OCI-M2 (cell line): ENCODE results near the gene HS6ST1.

Experiments used
- DNase-seq: peaks from one replicate; lab custom pipeline; 2025; ENCODE audit not compliant: unreplicated experiment; lab: John Stamatoyannopoulos, UW

The HS6ST1 gene

DNA sequence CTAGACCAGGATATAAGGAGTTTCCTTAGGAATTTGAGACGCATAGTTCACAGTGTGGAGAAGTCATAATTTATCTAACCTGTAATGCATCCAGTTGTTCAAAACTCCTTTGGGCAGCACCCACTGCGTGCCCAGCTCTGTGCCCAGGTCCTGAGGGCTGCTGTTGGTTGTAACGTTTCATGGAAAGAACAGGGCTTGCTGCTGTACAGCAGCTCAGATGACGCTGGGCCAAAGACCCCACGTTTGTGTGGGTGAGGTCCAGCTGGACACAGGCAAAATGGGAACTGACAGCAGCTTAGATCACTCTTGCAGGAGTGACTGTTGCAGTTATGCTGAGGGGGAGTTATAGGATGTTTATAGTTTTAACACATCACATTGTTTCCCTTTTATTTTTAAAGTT is 30.0 kb upstream of the HS6ST1 start:
- no peak for DNase-seq

DNA sequence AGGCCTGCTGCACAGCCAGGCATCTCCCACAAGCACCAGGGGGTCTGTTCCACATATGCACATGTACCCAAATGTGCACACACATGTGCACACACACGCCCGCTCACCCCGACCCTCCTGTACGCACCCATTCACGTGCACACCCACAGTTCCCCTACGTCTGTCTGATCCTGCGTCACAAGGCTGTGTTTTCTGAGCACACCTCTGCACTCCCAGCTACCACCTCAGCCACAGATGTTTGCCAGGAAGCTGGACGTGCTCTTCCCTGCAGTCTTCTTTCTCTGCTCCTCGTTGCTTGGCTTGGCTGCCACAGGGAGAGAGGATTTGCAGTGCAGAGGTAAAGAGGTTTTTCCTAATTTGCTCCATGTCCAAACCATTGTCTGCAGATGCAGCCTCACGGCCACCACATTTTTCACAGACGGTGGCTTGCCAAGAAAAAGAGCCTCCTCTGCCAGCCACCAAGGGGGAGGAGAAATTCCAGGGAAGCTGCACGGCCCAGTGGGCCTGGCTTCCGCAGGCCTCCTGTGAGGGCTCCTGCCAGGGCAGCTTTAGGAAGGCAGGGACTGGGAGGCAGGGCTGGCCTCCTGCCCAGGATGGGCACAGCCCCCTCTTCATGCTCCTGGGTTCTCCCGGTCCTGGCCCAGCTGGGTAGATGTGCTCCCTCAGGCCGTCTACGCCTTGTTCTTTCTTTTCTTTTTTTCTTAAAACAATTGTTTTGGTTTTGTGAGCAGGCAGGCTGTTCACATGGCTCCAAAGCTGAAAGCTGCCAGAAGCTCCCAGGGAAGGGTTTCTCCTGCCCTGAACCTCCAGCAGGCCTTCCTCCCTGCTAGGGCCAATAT is 29.3 kb upstream of the HS6ST1 start:
- DNase-seq = no peak

DNA sequence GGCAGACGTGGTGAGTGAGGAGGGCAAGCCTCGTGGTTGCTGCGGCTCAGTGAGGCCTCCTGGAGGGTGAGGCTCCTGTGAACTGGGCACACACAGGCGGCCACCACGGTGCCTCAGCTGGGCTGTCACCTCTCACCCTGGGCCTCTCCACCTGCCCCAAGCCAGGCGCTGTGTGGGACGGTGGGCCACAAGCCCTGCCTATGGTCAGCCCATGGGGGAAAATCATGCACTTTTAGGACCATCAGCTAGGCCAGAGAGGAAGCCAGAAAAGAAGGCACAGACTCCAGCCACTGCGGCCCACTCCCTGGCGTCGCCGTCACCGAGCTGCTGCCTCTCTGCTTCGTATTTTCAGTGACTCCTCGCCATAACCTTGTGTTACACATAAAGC is 28.5 kb upstream of the HS6ST1 start:
- no peak for DNase-seq

DNA sequence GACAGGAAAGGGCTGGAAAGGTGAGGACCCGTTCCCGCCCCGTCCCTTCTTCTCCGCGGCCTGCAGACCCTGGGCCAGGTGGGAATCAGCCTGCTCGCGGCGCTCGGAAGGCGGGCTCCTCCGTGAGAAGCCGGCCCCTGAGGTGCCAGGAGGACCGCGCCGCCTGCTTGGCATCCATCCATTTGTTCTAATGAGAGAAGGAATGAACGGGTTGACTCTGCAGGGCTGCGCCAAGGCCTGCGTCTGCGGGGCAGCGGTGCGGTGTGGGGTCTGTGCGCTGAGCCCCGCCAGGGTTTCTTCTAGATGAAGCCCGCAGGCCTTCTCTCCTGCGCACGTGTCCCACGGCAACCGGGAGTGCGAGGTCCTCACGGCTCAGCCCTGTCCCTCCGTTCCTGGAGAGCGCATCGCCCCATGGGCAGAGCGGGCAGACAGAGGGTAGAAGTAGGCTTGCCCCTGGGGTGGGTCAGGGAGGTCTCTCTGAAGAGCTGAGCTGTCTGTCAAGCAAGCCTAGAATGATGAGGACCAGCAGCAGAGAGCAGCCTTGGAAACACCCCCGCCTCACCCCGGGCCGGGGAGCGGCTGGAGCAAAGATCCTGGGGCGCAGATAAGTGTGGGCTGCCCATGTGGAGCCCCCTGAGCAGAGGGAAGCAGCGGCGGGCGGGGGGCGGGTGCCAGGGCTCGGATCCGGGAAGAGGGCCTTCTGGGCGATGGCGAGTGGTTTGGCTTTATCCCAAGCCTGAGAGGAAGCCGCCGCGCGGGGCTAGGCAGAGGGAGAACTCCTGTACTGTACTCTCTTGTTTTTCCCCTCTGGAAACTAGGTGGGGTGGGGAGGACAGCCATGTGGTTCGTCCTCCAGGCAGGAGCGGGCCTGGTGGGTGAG is 27.9 kb upstream of the HS6ST1 start:
- DNase-seq = no peak

DNA sequence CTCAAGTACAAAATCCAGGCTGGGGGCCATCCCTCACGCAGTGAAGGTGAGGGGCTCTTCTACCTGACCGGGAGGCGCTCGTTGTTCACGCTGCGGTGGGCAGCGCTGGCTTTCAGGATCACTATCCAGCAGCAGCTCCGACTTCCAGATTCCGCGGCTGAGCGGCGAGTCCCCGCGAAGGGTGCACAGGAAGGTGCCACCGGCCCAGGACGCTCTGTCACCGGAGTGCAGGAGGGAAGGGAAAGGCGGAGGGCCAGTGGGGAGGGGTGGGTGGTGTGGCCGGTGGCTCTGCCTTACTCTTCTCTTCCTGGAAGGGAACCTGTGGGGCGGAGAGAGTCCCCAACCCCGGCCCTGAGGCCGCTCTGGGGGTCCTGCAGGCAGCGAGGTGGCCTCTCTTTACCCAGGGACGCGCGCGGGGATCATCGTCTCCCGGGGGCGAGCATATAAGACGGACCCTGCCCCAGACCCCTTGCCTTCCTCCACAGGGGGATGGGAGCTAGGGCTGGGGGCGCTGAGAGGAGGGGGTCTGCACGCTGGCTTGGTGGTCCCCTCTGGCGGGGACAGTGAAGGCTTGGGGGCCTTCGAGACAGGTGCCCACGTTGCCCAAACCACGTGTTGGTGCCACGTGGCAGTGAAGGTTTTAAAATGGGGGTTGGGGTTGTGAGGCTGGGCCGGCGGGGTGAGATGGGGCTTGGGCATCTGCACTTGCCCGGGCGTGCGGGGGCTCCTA is 26.9 kb upstream of the HS6ST1 start:
- no peak for DNase-seq

- DNase-seq = no peak
Observed at GRCh38 chr2:128344101-128344500, 25.4 kb upstream of the HS6ST1 start.

GRCh38 chr2:128343459-128343858 is 24.8 kb upstream of the HS6ST1 start:
- DNase-seq = no peak

DNA sequence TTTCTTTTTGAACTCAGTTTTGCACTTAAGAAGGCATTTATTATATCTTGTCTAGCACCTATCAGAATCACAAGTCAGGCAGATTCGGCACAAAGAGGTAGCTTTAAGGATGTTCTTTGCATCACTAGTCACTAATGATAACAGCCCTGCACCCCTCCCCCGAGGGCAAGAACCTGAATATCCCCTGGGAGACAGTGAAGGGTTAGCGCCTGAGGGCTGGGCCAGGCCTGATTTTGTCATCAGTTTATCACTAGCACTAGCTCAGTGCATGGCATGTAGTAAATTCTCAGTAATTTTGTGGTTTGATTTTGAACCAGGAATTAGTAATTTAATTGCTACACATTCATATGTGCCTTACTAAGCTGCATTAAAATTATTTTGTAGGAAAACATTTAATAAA is 23.9 kb upstream of the HS6ST1 start:
- DNase-seq = no peak

DNA sequence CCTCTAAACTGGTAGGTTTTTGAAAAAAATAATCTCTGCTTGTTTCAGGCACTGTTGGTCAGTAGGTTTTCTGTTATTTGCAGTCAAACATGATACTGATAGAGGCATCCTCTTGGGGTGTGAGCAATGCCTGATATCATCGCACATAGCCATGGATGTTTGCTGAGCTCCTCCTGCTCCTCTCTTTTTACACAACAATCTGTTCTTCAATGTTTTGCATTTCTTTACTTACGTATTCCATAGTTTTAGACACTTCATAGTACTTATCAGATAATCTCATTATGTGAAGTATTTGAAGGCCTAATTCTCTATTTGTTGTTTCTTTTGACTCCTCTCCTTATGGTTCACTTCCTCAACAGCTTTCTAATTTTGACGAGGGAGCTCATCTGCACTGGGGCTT is 23.0 kb upstream of the HS6ST1 start:
- no peak for DNase-seq

GRCh38 chr2:128332091-128332634 is 13.5 kb upstream of the HS6ST1 start:
- no peak for DNase-seq

DNA sequence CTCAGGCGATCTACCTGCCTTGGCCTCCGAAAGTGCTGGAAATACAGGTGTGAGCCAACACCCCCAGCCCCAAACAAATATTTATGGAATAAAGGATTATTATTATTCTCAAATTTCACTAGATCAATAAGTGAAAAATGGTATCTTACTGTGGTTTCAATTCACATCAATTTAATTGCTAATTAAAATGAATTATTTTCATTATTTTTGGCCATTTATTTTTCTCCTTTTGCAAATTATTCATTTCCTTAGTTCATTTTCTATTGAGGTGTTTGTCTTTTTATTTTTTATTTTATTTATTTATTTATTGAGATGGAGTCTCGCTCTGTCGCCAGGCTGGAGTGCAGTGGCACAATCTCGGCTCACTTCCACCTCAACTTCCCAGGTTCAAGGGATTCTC is 11.9 kb upstream of the HS6ST1 start:
- no peak for DNase-seq

GRCh38 chr2:128329607-128330006 is 10.9 kb upstream of the HS6ST1 start:
- DNase-seq = no peak

DNA sequence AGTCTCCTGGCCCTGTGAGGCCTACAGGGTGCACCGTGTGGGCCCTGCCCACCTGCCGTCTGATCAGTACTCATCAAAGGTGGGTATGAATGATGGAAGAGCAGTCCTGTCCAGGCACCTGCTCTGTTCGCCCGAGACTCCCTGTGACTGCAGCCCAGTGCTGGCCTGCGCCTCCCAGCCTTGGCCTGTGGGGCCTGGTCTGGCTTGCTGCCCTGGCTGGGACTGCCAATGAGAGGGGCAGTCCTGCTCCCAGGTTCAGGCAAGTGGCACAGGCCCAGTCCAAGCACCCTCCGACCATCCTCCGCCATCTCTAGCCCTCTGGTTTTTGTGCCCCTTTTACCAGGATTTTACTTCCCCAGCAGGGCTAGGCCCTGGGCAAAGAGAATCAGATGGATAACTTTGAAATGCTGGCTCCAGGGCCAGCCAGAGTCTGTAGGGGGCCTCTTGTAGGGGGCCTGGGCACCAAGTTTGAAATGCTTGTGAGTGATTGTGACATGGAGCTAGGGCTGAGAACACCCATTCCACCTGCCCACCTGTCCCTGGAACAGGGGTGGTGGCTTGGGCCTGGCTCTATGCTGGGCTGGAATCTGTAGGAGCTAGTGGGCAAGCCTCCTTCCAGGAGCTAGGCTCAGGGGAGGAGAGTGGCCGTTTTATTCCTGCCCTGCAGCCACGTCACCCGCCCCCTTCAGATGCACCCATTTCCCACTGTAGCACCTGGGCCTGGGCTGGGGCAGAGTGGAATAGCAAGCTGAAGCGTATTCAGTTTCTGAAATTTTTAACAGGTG is 8.7 kb upstream of the HS6ST1 start:
- DNase-seq = no peak

DNA sequence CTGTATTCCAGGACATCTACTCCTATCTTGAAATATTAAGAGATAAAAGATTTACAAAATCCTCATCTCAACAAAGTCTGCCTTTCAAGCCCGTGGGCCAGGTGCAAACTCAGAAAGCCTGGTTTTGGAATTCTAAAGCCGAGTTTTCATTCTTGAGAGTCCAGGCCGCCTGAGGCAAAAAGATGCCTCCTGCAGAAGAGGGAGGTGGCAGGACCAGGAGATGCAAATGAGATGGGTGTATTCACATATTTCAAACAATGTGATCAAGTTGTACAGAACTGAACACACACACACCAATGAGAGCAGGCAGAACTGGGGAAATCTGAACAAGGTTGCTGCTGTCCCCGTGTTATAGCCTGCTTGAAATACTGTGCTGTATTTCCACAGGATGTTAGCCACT is 7.7 kb upstream of the HS6ST1 start:
- DNase-seq = no peak

DNA sequence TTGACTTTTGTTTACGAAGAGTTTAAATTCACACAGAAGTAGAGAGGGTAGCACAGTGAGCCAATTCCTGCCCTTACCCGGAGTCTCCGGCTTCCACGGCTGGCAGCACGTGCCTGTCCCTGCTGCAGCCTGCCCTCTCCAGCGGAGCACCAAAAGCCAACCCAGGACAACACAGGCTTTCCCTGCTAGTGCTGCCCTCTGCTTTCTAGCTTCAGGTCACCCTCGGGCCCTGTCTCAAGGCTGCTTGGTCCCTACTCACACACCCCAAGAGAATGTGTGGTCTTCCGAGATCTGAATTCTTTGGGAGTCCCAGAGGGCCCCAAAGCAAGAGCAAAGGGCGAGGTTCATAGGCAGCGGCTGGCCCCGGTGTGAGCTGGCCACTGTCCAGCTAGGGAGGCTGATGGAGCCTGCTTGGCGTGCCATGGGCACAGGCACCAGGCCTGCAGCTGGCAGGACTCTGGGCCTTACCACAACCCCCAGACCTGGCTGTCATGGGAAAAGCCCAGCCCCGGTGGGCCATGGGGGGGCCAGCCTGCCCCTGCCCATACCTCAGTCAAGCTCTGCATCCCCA is 7.0 kb upstream of the HS6ST1 start:
- no peak for DNase-seq

- DNase-seq = no peak
Observed at GRCh38 chr2:128324897-128325410, 6.3 kb upstream of the HS6ST1 start.

DNA sequence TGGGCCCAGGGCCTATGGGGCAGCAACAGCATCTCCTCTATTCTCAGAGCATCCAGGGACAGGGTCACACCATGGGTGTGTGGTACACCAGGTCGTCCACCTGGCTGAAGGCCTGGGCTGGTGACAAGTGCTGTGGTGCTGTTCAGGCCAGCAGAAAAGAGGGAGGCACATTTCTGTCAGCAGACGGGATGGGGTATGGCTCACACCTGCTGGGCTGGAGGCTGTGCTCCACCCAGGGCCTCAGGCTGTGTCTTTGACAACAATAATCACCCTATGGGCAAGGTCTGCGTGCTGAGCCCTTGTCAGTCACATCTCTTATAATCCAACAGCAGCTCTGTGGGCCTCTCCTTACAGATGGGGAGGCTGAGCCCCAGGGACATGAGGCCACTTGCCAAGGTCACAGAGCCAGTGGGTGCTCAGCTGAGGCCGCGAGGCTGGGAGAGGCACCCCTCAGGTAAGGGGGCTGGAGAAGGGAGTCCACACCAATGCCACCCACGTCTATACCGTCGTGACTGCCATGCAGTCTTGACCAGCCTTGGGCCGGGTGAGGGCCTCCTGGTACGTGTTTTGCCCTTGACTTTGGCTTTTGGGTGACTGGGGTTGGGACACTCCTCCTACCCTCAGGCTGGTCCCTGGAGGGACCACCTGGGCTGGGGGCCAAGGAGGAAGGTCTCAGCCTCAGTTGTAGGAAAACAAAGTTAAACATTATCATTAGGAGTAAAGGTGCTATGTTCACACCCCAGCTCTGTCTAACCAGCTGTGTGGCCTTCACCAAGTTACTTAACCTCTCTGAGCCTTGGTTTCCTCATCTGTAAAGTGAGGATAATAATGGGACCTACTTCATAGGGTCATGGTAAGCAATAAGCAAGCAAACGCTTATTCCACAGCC is 5.6 kb upstream of the HS6ST1 start:
- no peak for DNase-seq

DNA sequence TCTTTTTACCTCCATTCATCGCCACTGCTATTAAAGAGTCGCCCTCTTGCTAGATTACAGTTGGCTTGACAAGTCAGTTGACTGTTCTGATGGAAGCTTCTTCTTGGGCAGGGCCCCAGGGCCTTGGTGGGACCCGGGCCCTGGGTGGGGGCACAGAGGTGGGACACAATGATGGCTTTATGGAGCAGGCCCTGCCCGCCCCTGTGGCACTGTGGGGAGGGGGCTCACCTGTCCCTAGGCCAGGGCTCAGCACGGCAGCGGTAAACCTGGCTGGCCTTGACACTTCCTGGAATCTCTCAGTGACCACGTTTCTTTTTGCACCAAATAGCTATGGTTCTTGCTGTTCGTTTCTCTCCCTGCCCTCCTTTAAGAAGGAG is 4.9 kb upstream of the HS6ST1 start:
- no peak for DNase-seq
